Breast epithelium (tissue), 3 donors: ENCODE data around the gene SNX4.

Experiments used
- POLR2A ChIP-seq: fragments of 450-650 bp; IDR thresholded peaks from one replicate; pipeline ENCODE4 v1.6.1; 2016; ENCODE audit warnings: antibody characterized with exemption, mild to moderate bottlenecking, moderate library complexity
- POLR2AphosphoS5 ChIP-seq, 3 donors: sonication (generic); formaldehyde crosslinking; IDR thresholded peaks; one replicate each; pipeline ENCODE4 v1.6.1; 2017; ENCODE audit warnings: antibody characterized with exemption in 3 of 3
- TF ChIP-seq, protein P1 (sequence below), 3 donors: fragments of 450-650 bp; IDR thresholded peaks; one replicate each; pipeline ENCODE4 v1.5.1; 2016 to 2017; ENCODE audit warnings: antibody characterized with exemption in 3 of 3, mild to moderate bottlenecking in 3 of 3, moderate library complexity in 3 of 3

DNA sequence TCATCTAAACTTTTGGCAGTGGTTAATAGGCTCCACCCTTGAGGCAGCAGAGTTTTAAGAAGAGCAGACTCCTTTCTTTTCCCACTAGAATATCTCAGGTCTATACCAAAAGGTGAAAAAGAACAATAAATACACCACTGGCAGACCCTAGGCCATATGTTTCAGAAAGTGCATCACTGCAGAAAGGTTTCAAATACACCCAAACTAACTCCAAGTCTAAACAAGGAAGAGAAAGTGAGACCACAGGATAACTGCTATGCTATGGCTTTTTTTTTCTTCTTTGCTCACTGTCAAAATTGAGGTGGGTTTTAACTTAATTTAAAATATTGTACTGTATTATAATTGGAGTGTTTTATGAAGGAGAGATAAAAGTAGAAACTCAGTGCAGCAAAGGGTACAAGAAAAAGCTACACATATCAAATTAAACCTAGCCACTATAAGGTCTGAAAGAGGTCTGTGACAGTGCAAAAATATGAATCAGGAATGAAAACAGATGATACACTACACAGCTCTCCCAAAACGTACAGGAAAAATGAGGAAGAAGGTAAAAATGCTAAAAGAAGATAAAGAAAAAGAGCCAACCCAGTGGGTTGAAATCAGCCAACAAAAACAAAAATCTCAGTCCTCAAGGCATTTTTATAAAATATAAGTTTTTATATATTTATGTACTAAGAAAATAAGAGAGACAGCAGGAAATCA, 8.4 kb downstream of the SNX4 start:
- TF ChIP-seq, protein P1, sequence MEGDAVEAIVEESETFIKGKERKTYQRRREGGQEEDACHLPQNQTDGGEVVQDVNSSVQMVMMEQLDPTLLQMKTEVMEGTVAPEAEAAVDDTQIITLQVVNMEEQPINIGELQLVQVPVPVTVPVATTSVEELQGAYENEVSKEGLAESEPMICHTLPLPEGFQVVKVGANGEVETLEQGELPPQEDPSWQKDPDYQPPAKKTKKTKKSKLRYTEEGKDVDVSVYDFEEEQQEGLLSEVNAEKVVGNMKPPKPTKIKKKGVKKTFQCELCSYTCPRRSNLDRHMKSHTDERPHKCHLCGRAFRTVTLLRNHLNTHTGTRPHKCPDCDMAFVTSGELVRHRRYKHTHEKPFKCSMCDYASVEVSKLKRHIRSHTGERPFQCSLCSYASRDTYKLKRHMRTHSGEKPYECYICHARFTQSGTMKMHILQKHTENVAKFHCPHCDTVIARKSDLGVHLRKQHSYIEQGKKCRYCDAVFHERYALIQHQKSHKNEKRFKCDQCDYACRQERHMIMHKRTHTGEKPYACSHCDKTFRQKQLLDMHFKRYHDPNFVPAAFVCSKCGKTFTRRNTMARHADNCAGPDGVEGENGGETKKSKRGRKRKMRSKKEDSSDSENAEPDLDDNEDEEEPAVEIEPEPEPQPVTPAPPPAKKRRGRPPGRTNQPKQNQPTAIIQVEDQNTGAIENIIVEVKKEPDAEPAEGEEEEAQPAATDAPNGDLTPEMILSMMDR (IDR thresholded peaks at IDR 0.05): no peak
- TF ChIP-seq POLR2A: no peak
- TF ChIP-seq POLR2AphosphoS5 (IDR thresholded peaks at IDR 0.05): no peak
